WTC11 (cell line): ENCODE results near the gene AGAP1. TPM values are rescaled to one million over a fixed set of nuclear protein-coding genes. Genes with fewer than 3 reads are reported as not detected.

ENCODE experiments used
- ATAC-seq: fragments of 200-7000 bp; cut with Tn5 transposase; 2 replicates; pipeline ENCODE4 v1.10.0; 2021; ENCODE audit warnings: mild to moderate bottlenecking, moderate library complexity
- CTCF ChIA-PET: fragments of 300-600 bp; sonication (Branson Sonifier 250); formaldehyde crosslinking; loops from one replicate; lab custom pipeline; 2021; ENCODE audit warnings: antibody characterized with exemption; lab: Charles Lee
- POLR2A ChIA-PET: fragments of 350-600 bp; sonication (Branson Sonifier 250); formaldehyde crosslinking; loops from one replicate; lab custom pipeline; 2021; ENCODE audit warnings: antibody characterized with exemption; lab: Charles Lee
- DNase-seq: peaks from one replicate; pipeline ENCODE4 v3.0.0; 2021; ENCODE audit warnings: low spot score
- H3K27ac Mint-ChIP-seq: 2 replicates; pipeline ENCODE4 v1.8.0; 2021; ENCODE audit warnings: mixed read lengths
- H3K27me3 Mint-ChIP-seq: 2 replicates; pipeline ENCODE4 v1.8.0; 2021; ENCODE audit warnings: low read depth, mild to moderate bottlenecking, moderate library complexity, mixed read lengths
- H3K36me3 Mint-ChIP-seq: 2 replicates; pipeline ENCODE4 v1.8.0; 2021; ENCODE audit warnings: mixed read lengths
- H3K4me1 Mint-ChIP-seq: 2 replicates; pipeline ENCODE4 v1.8.0; 2022; ENCODE audit warnings: mixed read lengths
- H3K4me3 Mint-ChIP-seq: 2 replicates; pipeline ENCODE4 v1.8.0; 2021; ENCODE audit warnings: mild to moderate bottlenecking, moderate library complexity, mixed read lengths
- H3K9me3 Mint-ChIP-seq: 2 replicates; pipeline ENCODE4 v1.8.0; 2021; ENCODE audit warnings: mixed read lengths
- AR ChIP-seq: fragments of 250-450 bp; sonication (Bioruptor Pico); IDR thresholded peaks from 2 replicates; pipeline ENCODE4 v1.9.0; 2021; ENCODE audit warnings: mild to moderate bottlenecking
- ATF1 ChIP-seq: sonication (generic); formaldehyde crosslinking; IDR thresholded peaks from 2 replicates; pipeline ENCODE4 v1.8.1; 2023; ENCODE audit warnings: mild to moderate bottlenecking, moderate library complexity, missing genetic modification reagents
- EMX1 ChIP-seq: fragments of 250-450 bp; sonication (Bioruptor Pico); IDR thresholded peaks from 2 replicates; pipeline ENCODE4 v1.8.0; 2021; ENCODE audit warnings: mild to moderate bottlenecking
- ETV6 ChIP-seq: sonication (generic); formaldehyde crosslinking; IDR thresholded peaks from 2 replicates; pipeline ENCODE4 v1.8.1; 2022; ENCODE audit warnings: mild to moderate bottlenecking, missing genetic modification reagents
- JUN ChIP-seq: sonication (generic); formaldehyde crosslinking; IDR thresholded peaks from 2 replicates; pipeline ENCODE4 v1.8.0; 2023; ENCODE audit warnings: mild to moderate bottlenecking, missing genetic modification reagents
- NFATC4 ChIP-seq: fragments of 250-450 bp; sonication (Bioruptor Pico); IDR thresholded peaks from 2 replicates; pipeline ENCODE4 v1.9.0; 2021; ENCODE audit warnings: mild to moderate bottlenecking
- NFE2L1 ChIP-seq: sonication (generic); formaldehyde crosslinking; IDR thresholded peaks from 2 replicates; pipeline ENCODE4 v1.8.1; 2023; ENCODE audit warnings: missing genetic modification reagents
- NR2C2 ChIP-seq: sonication (generic); formaldehyde crosslinking; IDR thresholded peaks from 2 replicates; pipeline ENCODE4 v1.8.0; 2022; ENCODE audit warnings: mild to moderate bottlenecking, missing genetic modification reagents
- NR3C1 ChIP-seq: sonication (generic); formaldehyde crosslinking; conservative IDR thresholded peaks from 2 replicates; pipeline ENCODE4 v1.8.1; 2023; ENCODE audit warnings: low read depth, mild to moderate bottlenecking, missing genetic modification reagents
- SMAD3 ChIP-seq: sonication (generic); formaldehyde crosslinking; IDR thresholded peaks from 2 replicates; pipeline ENCODE4 v1.8.0; 2022; ENCODE audit warnings: missing genetic modification reagents, mild to moderate bottlenecking, borderline replicate concordance
- SMAD4 ChIP-seq: sonication (generic); formaldehyde crosslinking; IDR thresholded peaks from 2 replicates; pipeline ENCODE4 v1.8.0; 2022; ENCODE audit warnings: mild to moderate bottlenecking, missing genetic modification reagents
- SOX15 ChIP-seq: fragments of 250-450 bp; sonication (Bioruptor Pico); IDR thresholded peaks from 2 replicates; pipeline ENCODE4 v1.9.0; 2021; ENCODE audit warnings: mild to moderate bottlenecking
- TEAD4 ChIP-seq: sonication (generic); formaldehyde crosslinking; IDR thresholded peaks from 2 replicates; pipeline ENCODE4 v1.8.0; 2022; ENCODE audit warnings: mild to moderate bottlenecking, missing genetic modification reagents
- ZBTB21 ChIP-seq: sonication (generic); formaldehyde crosslinking; IDR thresholded peaks from 2 replicates; pipeline ENCODE4 v1.8.1; 2023; ENCODE audit warnings: mild to moderate bottlenecking, missing genetic modification reagents, borderline replicate concordance
- ZNF232 ChIP-seq: sonication (generic); formaldehyde crosslinking; IDR thresholded peaks from 2 replicates; pipeline ENCODE4 v1.8.0; 2022; ENCODE audit warnings: mild to moderate bottlenecking, missing genetic modification reagents
- ZNF263 ChIP-seq: sonication (generic); formaldehyde crosslinking; IDR thresholded peaks from 2 replicates; pipeline ENCODE4 v1.8.1; 2022; ENCODE audit warnings: low read depth, mild to moderate bottlenecking, moderate library complexity, missing genetic modification reagents
- ZNF281 ChIP-seq: sonication (generic); formaldehyde crosslinking; IDR thresholded peaks from 2 replicates; pipeline ENCODE4 v1.8.0; 2023; ENCODE audit warnings: mild to moderate bottlenecking, missing genetic modification reagents
- ZNF317 ChIP-seq: sonication (generic); formaldehyde crosslinking; IDR thresholded peaks from 2 replicates; pipeline ENCODE4 v1.8.1; 2023; ENCODE audit warnings: low read depth, mild to moderate bottlenecking, moderate library complexity, missing genetic modification reagents, borderline replicate concordance
- ZNF416 ChIP-seq: fragments of 250-450 bp; sonication (Bioruptor Pico); IDR thresholded peaks from 2 replicates; pipeline ENCODE4 v1.9.0; 2021; ENCODE audit warnings: mild to moderate bottlenecking, inconsistent platforms
- ZNF423 ChIP-seq: fragments of 250-450 bp; sonication (Bioruptor Pico); IDR thresholded peaks from 2 replicates; pipeline ENCODE4 v2.1.2; 2022; ENCODE audit warnings: mild to moderate bottlenecking, moderate library complexity
- ZSCAN18 ChIP-seq: fragments of 250-450 bp; sonication (Bioruptor Pico); IDR thresholded peaks from 2 replicates; pipeline ENCODE4 v2.1.2; 2022; ENCODE audit warnings: mild to moderate bottlenecking, moderate library complexity
- total RNA-seq: library from RNA; stranded (reverse); gene quantifications from 3 replicates; pipeline ENCODE4 v1.2.3, GENCODE V29; 2021
- TF ChIP-seq, protein P1 (sequence below): sonication (generic); formaldehyde crosslinking; IDR thresholded peaks from 2 replicates; pipeline ENCODE4 v1.8.1; 2023; ENCODE audit warnings: mild to moderate bottlenecking, missing genetic modification reagents, borderline replicate concordance
- TF ChIP-seq, protein P2 (sequence below): sonication (generic); formaldehyde crosslinking; conservative IDR thresholded peaks from 2 replicates; pipeline ENCODE4 v1.8.1; 2022; ENCODE audit warnings: mild to moderate bottlenecking, missing genetic modification reagents
- TF ChIP-seq, protein P3 (sequence below): sonication (generic); formaldehyde crosslinking; IDR thresholded peaks from 2 replicates; pipeline ENCODE4 v1.8.1; 2023; ENCODE audit warnings: mild to moderate bottlenecking, missing genetic modification reagents

AGAP1 gene
- total RNA-seq, 1 experiment from 2014 or later, result 49.3 TPM

DNA sequence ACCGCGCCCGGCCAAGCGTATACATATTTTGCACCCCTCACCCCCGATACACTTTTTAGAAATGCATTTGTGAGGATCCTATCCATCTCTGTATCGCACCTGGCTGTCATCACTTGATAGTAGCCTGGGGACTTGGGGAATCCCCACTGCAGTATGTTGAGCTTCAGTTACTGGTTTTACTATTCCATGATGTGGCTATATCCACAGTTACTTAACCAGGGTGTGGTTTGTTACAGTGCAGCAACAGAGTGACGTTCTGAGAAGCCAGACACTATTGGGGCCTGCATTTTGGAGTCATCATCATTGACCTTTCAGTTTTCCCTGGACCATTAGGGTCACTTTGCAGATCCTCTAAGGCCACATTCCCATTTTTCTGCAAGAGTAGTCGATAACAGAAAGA lies 212.7 kb downstream of the AGAP1 start:
- ATAC-seq, result no peak
- Mint-ChIP-seq H3K27me3 (no peaks in the 10 kb centered on the region), H3K4me3 (no peak overlapping the region), H3K36me3 (peaks cover 17% of the 10 kb centered on the region), H3K4me1 (peaks cover 35% of the 10 kb centered on the region), H3K27ac (no peak overlapping the region), H3K9me3 (no peaks in the 10 kb centered on the region)
- ChIA-PET CTCF (no interaction called here), POLR2A (interaction anchor here (0.6 kb wide), 1 partner anchor 97 kb away, joined by 3 read pairs; no protein-coding TSS in a partner anchor)
- DNase-seq, result no peak
- TF ChIP-seq SOX15 (CRISPR knock-in tag), result no peak
- TF ChIP-seq JUN (CRISPR knock-in tag), result no peak
- no peak for TF ChIP-seq NFATC4
- TF ChIP-seq SMAD4, result no peak
- TF ChIP-seq, protein P1, sequence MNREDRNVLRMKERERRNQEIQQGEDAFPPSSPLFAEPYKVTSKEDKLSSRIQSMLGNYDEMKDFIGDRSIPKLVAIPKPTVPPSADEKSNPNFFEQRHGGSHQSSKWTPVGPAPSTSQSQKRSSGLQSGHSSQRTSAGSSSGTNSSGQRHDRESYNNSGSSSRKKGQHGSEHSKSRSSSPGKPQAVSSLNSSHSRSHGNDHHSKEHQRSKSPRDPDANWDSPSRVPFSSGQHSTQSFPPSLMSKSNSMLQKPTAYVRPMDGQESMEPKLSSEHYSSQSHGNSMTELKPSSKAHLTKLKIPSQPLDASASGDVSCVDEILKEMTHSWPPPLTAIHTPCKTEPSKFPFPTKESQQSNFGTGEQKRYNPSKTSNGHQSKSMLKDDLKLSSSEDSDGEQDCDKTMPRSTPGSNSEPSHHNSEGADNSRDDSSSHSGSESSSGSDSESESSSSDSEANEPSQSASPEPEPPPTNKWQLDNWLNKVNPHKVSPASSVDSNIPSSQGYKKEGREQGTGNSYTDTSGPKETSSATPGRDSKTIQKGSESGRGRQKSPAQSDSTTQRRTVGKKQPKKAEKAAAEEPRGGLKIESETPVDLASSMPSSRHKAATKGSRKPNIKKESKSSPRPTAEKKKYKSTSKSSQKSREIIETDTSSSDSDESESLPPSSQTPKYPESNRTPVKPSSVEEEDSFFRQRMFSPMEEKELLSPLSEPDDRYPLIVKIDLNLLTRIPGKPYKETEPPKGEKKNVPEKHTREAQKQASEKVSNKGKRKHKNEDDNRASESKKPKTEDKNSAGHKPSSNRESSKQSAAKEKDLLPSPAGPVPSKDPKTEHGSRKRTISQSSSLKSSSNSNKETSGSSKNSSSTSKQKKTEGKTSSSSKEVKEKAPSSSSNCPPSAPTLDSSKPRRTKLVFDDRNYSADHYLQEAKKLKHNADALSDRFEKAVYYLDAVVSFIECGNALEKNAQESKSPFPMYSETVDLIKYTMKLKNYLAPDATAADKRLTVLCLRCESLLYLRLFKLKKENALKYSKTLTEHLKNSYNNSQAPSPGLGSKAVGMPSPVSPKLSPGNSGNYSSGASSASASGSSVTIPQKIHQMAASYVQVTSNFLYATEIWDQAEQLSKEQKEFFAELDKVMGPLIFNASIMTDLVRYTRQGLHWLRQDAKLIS, result no peak
- TF ChIP-seq, protein P2, sequence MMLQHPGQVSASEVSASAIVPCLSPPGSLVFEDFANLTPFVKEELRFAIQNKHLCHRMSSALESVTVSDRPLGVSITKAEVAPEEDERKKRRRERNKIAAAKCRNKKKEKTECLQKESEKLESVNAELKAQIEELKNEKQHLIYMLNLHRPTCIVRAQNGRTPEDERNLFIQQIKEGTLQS (CRISPR knock-in tag), result no peak
- no peak for TF ChIP-seq ZNF232 (CRISPR knock-in tag)
- TF ChIP-seq ETV6 (CRISPR knock-in tag), result no peak
- TF ChIP-seq ZNF281 (CRISPR knock-in tag), result no peak
- TF ChIP-seq ZSCAN18 (CRISPR knock-in tag), result no peak
- TF ChIP-seq ZNF416 (CRISPR knock-in tag), result no peak
- TF ChIP-seq ZNF423, result no peak
- no peak for TF ChIP-seq EMX1 (CRISPR knock-in tag)

GRCh38 chr2:235707411-235708096 lies 213.7 kb downstream of the AGAP1 start:
- H3K27ac Mint-ChIP-seq, result no peak overlapping the region
- H3K27me3 Mint-ChIP-seq, result no peaks in the 10 kb centered on the region
- DNase-seq, result no peak
- H3K36me3 Mint-ChIP-seq, result peaks cover 17% of the 10 kb centered on the region
- POLR2A ChIA-PET, result no interaction called here
- ATAC-seq, result no peak
- peaks cover 25% of the 10 kb centered on the region for H3K4me1 Mint-ChIP-seq
- H3K4me3 Mint-ChIP-seq, result no peak overlapping the region
- H3K9me3 Mint-ChIP-seq, result no peaks in the 10 kb centered on the region
- CTCF ChIA-PET, result no interaction called here
- no peak for TF ChIP-seq ZBTB21 (CRISPR knock-in tag)
- no peak for TF ChIP-seq NR2C2 (CRISPR knock-in tag)
- TF ChIP-seq NFE2L1 (CRISPR knock-in tag), result no peak
- TF ChIP-seq, protein P3, sequence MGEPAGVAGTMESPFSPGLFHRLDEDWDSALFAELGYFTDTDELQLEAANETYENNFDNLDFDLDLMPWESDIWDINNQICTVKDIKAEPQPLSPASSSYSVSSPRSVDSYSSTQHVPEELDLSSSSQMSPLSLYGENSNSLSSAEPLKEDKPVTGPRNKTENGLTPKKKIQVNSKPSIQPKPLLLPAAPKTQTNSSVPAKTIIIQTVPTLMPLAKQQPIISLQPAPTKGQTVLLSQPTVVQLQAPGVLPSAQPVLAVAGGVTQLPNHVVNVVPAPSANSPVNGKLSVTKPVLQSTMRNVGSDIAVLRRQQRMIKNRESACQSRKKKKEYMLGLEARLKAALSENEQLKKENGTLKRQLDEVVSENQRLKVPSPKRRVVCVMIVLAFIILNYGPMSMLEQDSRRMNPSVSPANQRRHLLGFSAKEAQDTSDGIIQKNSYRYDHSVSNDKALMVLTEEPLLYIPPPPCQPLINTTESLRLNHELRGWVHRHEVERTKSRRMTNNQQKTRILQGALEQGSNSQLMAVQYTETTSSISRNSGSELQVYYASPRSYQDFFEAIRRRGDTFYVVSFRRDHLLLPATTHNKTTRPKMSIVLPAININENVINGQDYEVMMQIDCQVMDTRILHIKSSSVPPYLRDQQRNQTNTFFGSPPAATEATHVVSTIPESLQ (CRISPR knock-in tag), result no peak
- no peak for TF ChIP-seq TEAD4 (CRISPR knock-in tag)
- no peak for TF ChIP-seq SMAD4
- TF ChIP-seq ATF1 (CRISPR knock-in tag), result no peak
- no peak for TF ChIP-seq ZNF423
- TF ChIP-seq SMAD3 (CRISPR knock-in tag), result no peak
- TF ChIP-seq ZNF263 (CRISPR knock-in tag), result peak; percentile 33; the same call in 1 of the 2 replicates
- no peak for TF ChIP-seq NR3C1 (CRISPR knock-in tag)
- no peak for TF ChIP-seq AR (CRISPR knock-in tag)
- TF ChIP-seq ZNF317 (CRISPR knock-in tag), result no peak
